ENCODE results near the gene IL17RC.

DNA sequence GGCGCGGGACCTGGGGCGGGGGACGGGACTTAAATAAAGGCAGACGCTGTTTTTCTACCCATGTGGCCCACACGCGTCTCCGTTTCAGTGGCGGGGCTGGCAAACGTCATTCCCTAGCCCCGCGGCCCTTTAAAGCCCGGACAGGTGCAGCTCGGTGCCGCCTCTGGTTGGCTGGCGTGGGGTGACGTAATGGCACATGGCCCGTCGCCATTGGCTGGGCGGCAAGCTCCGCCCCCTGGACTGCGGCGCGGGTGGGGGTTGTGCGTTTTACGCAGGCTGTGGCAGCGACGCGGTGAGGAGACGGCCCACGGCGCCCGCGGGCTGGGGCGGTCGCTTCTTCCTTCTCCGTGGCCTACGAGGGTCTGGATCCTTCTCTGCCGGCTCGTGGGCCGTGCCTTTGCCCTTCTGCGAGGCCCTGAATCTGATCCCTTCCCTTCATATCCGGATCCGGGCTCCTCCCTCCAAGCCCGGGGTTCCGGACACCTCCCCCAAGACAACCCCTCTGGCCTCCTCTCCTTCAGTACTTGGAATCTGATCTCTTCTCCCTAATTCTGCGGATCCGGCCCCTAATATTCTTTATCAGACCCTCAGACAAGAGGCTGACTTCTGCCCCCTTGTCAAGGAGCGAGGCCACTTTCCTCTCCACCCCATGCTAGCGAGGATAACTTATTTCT lies 16.8 kb downstream of the IL17RC start, which contains the start of gene CRELD1:
- no peak for TF ChIP-seq EZH2 (IDR thresholded peaks at IDR 0.05; ENCODE audit: low read length, missing control alignments)
- TF ChIP-seq, protein P1, sequence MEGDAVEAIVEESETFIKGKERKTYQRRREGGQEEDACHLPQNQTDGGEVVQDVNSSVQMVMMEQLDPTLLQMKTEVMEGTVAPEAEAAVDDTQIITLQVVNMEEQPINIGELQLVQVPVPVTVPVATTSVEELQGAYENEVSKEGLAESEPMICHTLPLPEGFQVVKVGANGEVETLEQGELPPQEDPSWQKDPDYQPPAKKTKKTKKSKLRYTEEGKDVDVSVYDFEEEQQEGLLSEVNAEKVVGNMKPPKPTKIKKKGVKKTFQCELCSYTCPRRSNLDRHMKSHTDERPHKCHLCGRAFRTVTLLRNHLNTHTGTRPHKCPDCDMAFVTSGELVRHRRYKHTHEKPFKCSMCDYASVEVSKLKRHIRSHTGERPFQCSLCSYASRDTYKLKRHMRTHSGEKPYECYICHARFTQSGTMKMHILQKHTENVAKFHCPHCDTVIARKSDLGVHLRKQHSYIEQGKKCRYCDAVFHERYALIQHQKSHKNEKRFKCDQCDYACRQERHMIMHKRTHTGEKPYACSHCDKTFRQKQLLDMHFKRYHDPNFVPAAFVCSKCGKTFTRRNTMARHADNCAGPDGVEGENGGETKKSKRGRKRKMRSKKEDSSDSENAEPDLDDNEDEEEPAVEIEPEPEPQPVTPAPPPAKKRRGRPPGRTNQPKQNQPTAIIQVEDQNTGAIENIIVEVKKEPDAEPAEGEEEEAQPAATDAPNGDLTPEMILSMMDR (conservative IDR thresholded peaks at IDR 0.05 in 1 of 2, IDR thresholded peaks at IDR 0.05 in 1 of 2; ENCODE audit: low read depth in 1 of 2, low read length in 2 of 2) = no peak
